Measurements from ENCODE around the gene SNRPB. TPM values are rescaled to one million over a fixed set of nuclear protein-coding genes. Genes with fewer than 3 reads are reported as not detected.

SNRPB gene
- total and polyA plus RNA-seq, 2 of the 13 experiments (the other 11 are each of a cell fraction or from before 2014, with no cell fraction given), result 473 to 844 TPM

GRCh38 chr20:2519115-2519809 lies 48.7 kb upstream of the SNRPB start (continued):
- TF ChIP-seq FUBP1 (CRISPR knock-in tag; IDR thresholded peaks at IDR 0.05; ENCODE audit: borderline replicate concordance) (no peak), NCOR1 (IDR thresholded peaks at IDR 0.05; ENCODE audit: borderline replicate concordance, low read length) (peak; percentile 47; the same call in 1 of the 2 replicates), PLRG1 (conservative IDR thresholded peaks at IDR 0.05) (0 out of 2 replicates have a peak, but pooled peaks have one; percentile 35), RARA (CRISPR knock-in tag; IDR thresholded peaks at IDR 0.05) (peak; percentile 95), ZNF232 (CRISPR knock-in tag; IDR thresholded peaks at IDR 0.05; ENCODE audit: borderline replicate concordance) (no peak), SKI (IDR thresholded peaks at IDR 0.05; ENCODE audit: partially characterized antibody) (peak; percentile 94), RXRB (CRISPR knock-in tag; IDR thresholded peaks at IDR 0.05; ENCODE audit: borderline replicate concordance) (0 out of 2 replicates have a peak, but pooled peaks have one; percentile 12), HOXA3 (CRISPR knock-in tag; IDR thresholded peaks at IDR 0.05) (no peak)

- DNase-seq (ENCODE audit: low spot score) (no peak), ATAC-seq (peak; percentile 30; the same call in 2 of the 3 replicates), FAIRE-seq (no peak)
- intact Hi-C loops (cut with micrococcal nuclease; ENCODE audit: unreplicated experiment) (no loop called here), in situ Hi-C loops (cut with HindIII; ENCODE audit: extremely low pct_ligation_motif_present, low pct_unique_long_range_greater_than_20kb) (no loop called here)
- Histone ChIP-seq H3K9me3 (ENCODE audit: low read length) (no peaks in the 10 kb centered on the region), H4K20me1 (ENCODE audit: insufficient read depth, low read length) (no peaks in the 10 kb centered on the region), H3K9ac (ENCODE audit: insufficient read depth, low read depth, low read length) (no peak overlapping the region), H3K27me3 (ENCODE audit: control insufficient read depth in 1 of 2, insufficient read depth in 2 of 2, low read length in 2 of 2) (peaks cover 1 to 33% of the 10 kb centered on the region in 2 experiments; a peak in 3 of 5 replicates), H3K4me2 (ENCODE audit: low read depth, low read length) (no peak overlapping the region), H3K36me3 (replicated peaks in 1 of 2; ENCODE audit: control insufficient read depth in 1 of 2, insufficient read depth in 2 of 2, low read length in 2 of 2) (no peaks in the 10 kb centered on the region), H3K79me2 (ENCODE audit: insufficient read depth, low read length) (no peaks in the 10 kb centered on the region), H3K27ac (ENCODE audit: extremely low read length, insufficient read depth, low read length) (no peak overlapping the region), H2AFZ (ENCODE audit: low read length) (no peak overlapping the region), H3K4me1 (ENCODE audit: insufficient read depth, low read length) (peaks cover 9% of the 10 kb centered on the region; the same call in 1 of the 2 replicates), H3K4me3 (replicated peaks in 1 of 3; ENCODE audit: insufficient read depth in 1 of 3, low read depth in 2 of 3, low read length in 3 of 3) (no peak overlapping the region)
- BruUV-seq (replicated peaks), result no TSS peak
- ChIA-PET CTCF (ENCODE audit: low intra/inter-chr PET ratio, low total read pairs) (no interaction called here), POLR2A (interaction anchor here (1.0 kb wide), 1 partner anchor 9 kb away, joined by 3 read pairs; no protein-coding TSS in a partner anchor)
- WGBS (ENCODE audit: low lambda C conversion rate), result 20% methylated on average over 4 of the region's 4 CpGs
- TF ChIP-seq ZNF143 (CRISPR knock-in tag; IDR thresholded peaks at IDR 0.05), result no peak
- TF ChIP-seq MXD1 (CRISPR knock-in tag; IDR thresholded peaks at IDR 0.05), result no peak
- no peak for TF ChIP-seq ZBTB33 (CRISPR knock-in tag; IDR thresholded peaks at IDR 0.05)
- TF ChIP-seq GPN1 (CRISPR knock-in tag; IDR thresholded peaks at IDR 0.05; ENCODE audit: borderline replicate concordance), result no peak
- TF ChIP-seq PHB2 (IDR thresholded peaks at IDR 0.05; ENCODE audit: partially characterized antibody), result no peak
- TF ChIP-seq SRSF9 (IDR thresholded peaks at IDR 0.05; ENCODE audit: borderline replicate concordance, insufficient read depth, low read depth, low read length, poor library complexity, severe bottlenecking), result no peak
- no peak for TF ChIP-seq ZNF383 (CRISPR knock-in tag; IDR thresholded peaks at IDR 0.05; ENCODE audit: borderline replicate concordance)
- no peak for TF ChIP-seq REPIN1 (CRISPR knock-in tag; IDR thresholded peaks at IDR 0.05; ENCODE audit: borderline replicate concordance, low read depth)
- no peak for TF ChIP-seq MED8 (CRISPR knock-in tag; IDR thresholded peaks at IDR 0.05; ENCODE audit: insufficient replicate concordance)
- TF ChIP-seq ZBTB7A (CRISPR knock-in tag; IDR thresholded peaks at IDR 0.05), result no peak
- TF ChIP-seq ZSCAN22 (CRISPR knock-in tag; IDR thresholded peaks at IDR 0.05), result no peak
- no peak for TF ChIP-seq ELF4 (CRISPR knock-in tag; IDR thresholded peaks at IDR 0.05; ENCODE audit: borderline replicate concordance)
Measured at GRCh38 chr20:2518558-2518957, 48.0 kb upstream of the SNRPB start.
